IPS DF 4.7 (cell line): ENCODE data around the gene OSBPL3.
"Not testable (repeated sequence)": the region's sequence is repeated elsewhere in the genome, so short reads cannot be mapped to it uniquely, and the experiment has no call there.

ENCODE experiments used
- DNase-seq: peaks from one replicate; pipeline ENCODE4 v3.0.0-alpha.2; 2013; ENCODE audit warnings: low spot score; ENCODE audit errors: extremely low read depth

The OSBPL3 gene

GRCh38 chr7:24800073-24800472 is 179.9 kb downstream of the OSBPL3 start:
- no peak for DNase-seq

DNA sequence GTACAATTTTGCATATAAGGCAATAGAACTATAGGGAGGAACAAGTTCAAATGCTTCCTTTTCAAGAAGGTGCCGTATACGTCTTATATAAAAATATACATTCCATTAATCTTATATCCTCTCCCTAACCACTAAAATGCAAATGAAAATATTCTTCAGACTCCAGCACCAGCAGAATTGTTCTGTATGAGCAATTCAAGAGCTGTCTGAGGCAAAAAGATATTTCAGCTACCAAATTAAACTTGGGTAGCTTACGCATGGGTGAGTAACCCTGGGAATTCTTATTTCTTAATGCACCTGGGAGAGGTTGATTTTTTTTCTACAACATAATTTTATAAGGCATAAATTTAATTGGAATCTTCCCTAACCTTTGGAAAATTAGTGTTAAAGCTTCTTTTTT is 180.5 kb downstream of the OSBPL3 start:
- DNase-seq = no peak

DNA sequence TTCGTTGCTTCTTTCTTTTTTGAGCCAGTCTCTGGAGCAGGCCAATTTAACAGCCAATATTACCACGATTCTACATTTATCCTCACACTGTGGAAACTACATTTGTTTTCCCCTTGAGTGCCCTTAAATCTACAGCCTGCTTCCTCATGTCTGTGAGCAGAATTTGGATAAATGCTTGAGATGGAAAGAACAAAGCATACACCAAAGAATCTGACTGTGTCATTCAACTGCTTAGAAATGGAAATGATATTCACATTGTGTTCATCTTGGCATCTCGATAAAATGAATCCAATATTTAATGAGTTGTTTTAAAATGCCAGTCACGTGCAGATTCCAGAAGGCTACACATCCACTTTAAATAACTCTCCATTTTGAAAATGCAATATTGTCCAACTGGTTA is 181.7 kb downstream of the OSBPL3 start:
- no peak for DNase-seq

- DNase-seq = no peak
These were observed 182.7 kb downstream of the OSBPL3 start for GRCh38 chr7:24797270-24797669.

- DNase-seq = no peak
These were observed 184.6 kb downstream of the OSBPL3 start for GRCh38 chr7:24795407-24795767.

GRCh38 chr7:24794751-24795406 is 185.1 kb downstream of the OSBPL3 start:
- DNase-seq = not testable (repeated sequence)

- no peak for DNase-seq
These were observed 185.9 kb downstream of the OSBPL3 start for GRCh38 chr7:24793982-24794648.

GRCh38 chr7:24788961-24789576 is 190.9 kb downstream of the OSBPL3 start:
- DNase-seq = no peak

- no peak for DNase-seq
These were observed 191.9 kb downstream of the OSBPL3 start for GRCh38 chr7:24788075-24788474.

GRCh38 chr7:24786941-24787340 is 193.0 kb downstream of the OSBPL3 start:
- DNase-seq = no peak

DNA sequence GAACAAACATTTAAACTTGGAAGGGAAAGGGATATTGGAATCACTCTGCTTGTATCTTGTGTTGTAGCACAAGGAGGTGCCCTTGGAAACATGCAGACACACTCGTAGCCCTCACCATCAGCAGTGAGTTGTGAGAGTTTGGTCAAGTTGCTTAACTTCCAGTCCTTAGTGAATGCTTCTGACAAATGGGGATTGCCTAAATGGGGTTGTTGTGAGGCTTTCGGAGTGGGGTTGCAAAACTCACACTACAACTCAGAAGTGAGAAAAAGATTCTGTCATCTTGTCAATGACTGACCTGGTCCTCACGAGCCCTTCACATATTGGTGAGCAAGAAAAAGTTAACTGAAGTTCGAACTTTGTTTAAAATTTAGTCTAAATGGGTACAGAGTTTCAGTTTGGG is 193.7 kb downstream of the OSBPL3 start:
- no peak for DNase-seq

- DNase-seq = no peak
These were observed 195.7 kb downstream of the OSBPL3 start for GRCh38 chr7:24784277-24784676.

DNA sequence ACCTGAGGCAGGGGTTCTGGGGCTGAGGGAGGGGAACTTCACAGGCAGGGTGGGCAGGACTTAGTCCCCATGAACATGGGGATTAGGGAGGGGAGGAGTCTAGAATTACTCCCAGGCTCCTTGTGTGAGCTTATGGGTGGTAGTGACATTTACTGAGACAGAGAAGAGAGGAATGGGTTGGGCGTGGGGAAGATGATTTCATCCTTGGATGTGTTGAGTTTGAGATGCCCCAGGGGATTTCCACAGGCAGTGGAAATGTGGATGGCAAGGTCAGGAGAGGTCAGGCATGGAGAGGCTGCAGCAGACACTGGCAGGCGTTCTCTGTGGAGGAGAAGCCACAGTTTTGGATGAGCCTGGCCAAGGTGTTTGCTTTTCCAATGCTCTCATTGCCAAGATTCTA is 196.3 kb downstream of the OSBPL3 start:
- no peak for DNase-seq

DNA sequence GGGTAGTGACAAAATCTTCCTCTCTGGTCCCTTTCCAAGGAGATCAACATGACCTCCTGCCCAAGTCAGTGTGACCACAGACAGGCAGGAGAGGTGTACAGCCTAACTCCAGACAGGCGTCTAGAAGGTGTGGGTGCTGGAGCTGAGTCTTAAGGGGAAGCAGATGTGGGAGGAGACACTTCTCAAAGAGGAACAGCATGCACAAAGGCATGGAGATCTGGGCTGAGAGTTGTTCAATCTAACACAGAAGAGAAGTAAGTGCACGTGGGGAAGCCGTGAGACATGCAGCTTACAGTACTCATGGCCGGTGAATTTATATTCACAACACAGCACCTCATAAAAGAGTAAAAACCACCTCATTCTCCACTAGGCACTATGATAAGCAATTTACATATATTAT is 198.9 kb downstream of the OSBPL3 start:
- no peak for DNase-seq

- DNase-seq = no peak
These were observed 200.7 kb downstream of the OSBPL3 start for GRCh38 chr7:24779283-24779655.

- DNase-seq = no peak
These were observed 201.3 kb downstream of the OSBPL3 start for GRCh38 chr7:24778543-24779282.

- no peak for DNase-seq
These were observed 202.2 kb downstream of the OSBPL3 start for GRCh38 chr7:24777806-24778205.

- no peak for DNase-seq
These were observed 206.3 kb downstream of the OSBPL3 start for GRCh38 chr7:24773646-24774045.

DNA sequence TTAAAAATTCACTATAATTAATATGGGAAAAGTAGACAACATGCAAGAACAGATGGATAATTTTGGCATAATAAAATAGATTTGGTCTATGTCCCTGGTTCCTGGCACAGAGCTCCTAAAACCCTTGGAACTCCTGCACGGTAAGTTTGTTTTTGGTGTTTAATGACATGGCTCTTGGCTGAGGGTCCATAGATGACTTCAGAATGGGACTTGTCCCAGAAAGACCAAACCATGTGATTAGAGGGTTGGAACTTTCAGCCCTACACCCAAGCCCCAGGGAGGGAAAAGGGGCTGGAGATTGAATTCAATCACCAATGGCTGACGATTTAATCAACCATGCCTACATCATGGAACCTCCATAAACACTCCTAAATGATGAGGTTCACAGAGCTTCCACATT is 210.1 kb downstream of the OSBPL3 start:
- DNase-seq = no peak

- no peak for DNase-seq
These were observed 210.8 kb downstream of the OSBPL3 start for GRCh38 chr7:24769014-24769830.

- no peak for DNase-seq
These were observed 212.0 kb downstream of the OSBPL3 start for GRCh38 chr7:24767878-24768569.
